NCI-H146 (cell line): ENCODE results near the gene TMEM72.

Source experiments
- DNase-seq: peaks from one replicate; lab custom pipeline; 2025; lab: John Stamatoyannopoulos, UW

Gene TMEM72

DNA sequence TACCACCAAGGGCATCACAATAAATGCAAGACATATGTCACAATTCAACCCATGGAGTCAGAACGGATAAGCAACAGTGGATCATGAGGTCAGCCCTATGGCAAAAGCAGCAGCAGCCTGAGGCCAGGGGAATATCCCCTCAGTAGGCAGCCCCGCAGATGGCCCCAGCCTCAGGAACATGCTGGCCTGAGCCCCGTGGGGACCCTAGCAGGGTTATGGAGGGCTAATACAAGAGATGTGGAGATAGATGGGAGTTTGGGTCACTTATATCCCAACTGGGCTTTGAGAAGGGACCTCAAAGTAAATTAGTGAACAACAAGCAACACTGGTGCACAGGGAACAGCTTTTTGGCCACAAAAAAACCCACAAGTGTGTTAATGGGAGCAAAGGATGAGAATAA is 9.1 kb downstream of the TMEM72 start:
- DNase-seq = no peak

DNA sequence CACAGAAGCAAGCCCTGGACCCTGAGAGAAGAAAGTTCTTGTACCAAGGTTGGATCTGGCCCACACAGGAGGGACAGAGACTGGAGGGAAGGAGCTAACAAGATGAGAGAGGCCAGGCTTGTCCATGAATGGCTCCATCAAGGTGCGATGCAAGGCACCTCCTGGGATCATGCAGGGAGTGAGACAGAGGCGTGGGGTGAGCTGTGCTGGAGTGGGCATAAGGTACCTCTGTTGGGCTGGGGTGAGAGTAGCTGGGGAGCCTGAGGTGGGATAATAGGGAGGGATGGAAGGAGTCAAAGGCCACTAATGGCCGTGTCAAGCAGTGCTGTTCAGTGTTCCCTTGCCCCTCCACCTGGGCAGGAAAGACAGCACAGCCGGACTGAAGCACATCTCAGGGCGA is 9.9 kb downstream of the TMEM72 start:
- no peak for DNase-seq

- DNase-seq = no peak
Observed at GRCh38 chr10:44921506-44921905, 10.4 kb downstream of the TMEM72 start.

- DNase-seq = no peak
Observed at GRCh38 chr10:44922021-44922420, 10.9 kb downstream of the TMEM72 start.

GRCh38 chr10:44922796-44923545 is 11.8 kb downstream of the TMEM72 start:
- no peak for DNase-seq

DNA sequence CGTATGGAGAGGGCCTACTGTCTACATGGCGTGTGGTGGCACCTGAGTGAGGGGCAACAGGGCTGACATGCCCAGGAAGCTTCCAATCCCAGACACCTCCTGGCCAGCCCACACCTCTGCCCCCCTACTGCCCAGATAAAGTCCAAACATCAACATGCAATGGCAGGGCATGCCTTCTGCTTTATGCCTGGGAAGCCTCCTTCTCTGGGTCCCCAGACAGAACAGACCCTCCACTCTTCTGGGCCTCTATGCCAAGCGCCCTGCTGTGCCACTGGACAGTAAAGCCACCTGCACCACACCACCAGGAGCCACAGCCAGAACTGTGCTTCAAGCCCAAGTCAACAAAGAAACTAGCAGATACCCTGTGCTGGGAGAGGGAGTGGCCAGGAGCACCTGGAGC is 12.5 kb downstream of the TMEM72 start:
- DNase-seq = no peak

- DNase-seq = no peak
Observed at GRCh38 chr10:44924261-44925040, 13.3 kb downstream of the TMEM72 start.

GRCh38 chr10:44925224-44925623 is 14.1 kb downstream of the TMEM72 start:
- peak; percentile 77 for DNase-seq

DNA sequence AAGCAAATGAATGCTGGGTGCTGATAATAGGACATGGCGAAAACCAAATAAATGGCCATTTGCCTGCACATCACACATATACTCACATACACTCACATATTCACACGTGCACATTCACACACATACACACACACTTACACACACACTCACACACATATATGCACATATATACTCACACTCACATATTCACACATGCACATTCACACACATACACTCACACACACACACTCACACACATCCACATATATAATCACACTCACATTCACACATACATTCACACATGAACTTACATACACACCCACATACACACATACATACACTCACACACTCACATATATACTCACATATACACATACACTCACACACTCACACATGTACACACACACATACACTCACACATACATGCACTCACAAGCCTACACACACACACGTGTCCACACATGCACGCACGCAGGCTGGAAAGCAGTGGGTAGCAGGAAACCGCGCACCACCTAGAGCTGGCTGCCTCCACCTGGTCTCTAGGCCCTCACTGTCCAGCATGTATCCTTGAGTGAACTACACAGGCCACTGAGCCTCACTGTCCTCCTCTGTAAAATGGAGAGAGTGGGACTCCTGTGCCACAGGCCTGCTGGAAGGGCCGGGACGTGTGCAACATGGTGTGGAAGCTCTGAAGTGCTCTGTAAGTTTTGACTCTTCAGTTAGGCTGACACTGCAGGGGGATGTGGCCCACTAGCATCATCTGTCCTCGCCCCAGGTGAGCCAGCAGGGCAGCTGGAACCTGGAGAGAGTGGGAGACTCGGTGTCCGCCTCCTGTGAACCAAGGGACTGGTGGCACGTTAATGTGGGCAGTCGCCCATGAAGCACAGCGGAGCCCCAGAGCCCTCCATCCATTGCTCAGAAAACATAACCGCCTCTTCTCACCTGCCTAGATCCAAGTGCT is 14.9 kb downstream of the TMEM72 start:
- no peak for DNase-seq

- DNase-seq = no peak
Observed at GRCh38 chr10:44926751-44927351, 15.7 kb downstream of the TMEM72 start.

DNA sequence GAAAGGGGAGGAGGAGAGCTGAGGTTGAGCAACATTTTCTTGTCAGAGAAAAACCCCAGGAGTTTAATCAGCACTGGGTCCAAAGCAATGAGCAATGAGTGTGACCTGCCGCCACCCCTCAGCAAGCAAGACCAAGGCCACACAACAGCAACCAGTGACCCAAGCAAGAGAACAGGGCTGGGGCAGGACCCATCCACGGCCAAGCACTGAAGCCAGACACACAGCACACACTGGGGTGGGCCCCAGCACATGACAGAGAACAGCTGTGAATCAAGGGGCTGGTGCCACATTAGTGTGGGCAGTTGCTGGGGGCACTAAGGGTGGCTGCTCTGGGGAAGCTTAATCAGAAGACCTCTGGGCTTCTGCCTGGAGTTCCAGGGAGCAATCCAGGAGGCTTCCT is 16.2 kb downstream of the TMEM72 start:
- DNase-seq = no peak

DNA sequence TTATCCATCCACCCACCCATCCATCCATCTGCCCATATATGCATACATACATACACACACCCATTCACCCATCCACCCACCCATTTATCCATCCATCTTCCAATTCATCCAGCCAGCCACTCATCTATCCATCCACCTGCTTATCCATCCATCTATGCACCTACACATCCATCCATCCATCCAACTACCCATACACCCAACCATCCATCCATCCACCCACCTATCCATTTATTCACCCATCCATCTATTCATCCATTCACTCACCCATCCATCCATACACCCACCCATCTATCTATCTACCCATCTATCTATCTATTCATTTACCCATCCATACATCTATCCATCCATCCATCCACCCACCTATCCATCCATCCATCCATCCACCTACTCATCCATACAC is 17.3 kb downstream of the TMEM72 start:
- no peak for DNase-seq

- no peak for DNase-seq
Observed at GRCh38 chr10:44929356-44930255, 18.5 kb downstream of the TMEM72 start.

- DNase-seq = no peak
Observed at GRCh38 chr10:44930904-44931620, 19.9 kb downstream of the TMEM72 start.

GRCh38 chr10:44931621-44932516 is 20.7 kb downstream of the TMEM72 start:
- no peak for DNase-seq

- peak; percentile 73 for DNase-seq
Observed at GRCh38 chr10:44932517-44933450, 21.6 kb downstream of the TMEM72 start.

DNA sequence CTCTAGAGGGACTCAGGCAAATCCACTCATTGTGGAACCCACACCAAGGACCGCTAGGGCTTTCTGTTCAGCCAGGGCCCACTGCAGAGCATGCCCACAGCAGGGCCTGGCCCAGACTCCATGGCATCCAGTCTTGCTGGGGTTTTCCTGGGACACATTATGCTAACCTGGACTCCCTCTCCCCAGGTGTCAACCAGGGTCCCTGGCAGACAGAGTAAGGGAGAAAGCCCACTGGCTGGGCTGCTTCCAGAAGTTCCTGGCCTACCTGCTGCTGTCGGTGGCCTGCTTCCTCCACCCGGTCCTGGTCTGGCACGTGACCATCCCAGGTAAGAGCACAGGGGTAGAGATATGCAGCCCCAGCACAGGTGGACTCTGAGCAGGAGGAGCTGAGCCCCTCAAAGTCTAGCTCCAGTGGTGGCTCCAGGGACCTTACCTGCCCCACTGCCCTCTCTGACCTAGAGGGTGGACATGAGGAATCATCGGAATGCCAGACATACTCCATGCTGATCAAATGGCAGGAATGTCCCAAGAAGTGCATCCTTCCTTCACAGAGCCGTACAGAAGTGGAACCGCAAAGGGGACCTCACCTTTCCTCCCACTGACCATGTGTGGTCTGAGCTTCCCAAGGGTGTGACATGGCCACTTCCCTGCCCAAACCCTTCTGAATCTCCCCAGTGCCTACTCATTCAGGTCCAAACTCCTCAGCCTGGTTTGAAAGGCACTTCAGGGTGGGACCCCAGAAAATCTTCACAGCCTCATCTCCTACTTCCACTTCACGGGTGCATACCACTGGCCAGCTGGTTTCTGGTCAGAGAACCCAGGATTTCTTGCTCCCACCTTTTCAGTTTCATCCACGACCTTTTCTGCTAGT is 22.5 kb downstream of the TMEM72 start:
- no peak for DNase-seq
